GM10248 (cell line): ENCODE results near the gene KCND3.

ENCODE experiments used
- CTCF ChIA-PET: fragments of 300-600 bp; sonication (Branson Sonifier 250); formaldehyde crosslinking; extraction: SDS; loops from one replicate; lab custom pipeline; 2021; ENCODE audit warnings: antibody characterized with exemption; lab: Yijun Ruan, JAX
- POLR2A ChIA-PET: fragments of 350-650 bp; sonication (Branson Sonifier 250); formaldehyde crosslinking; extraction: SDS; loops from one replicate; lab custom pipeline; 2020; ENCODE audit warnings: antibody characterized with exemption; lab: Yijun Ruan, JAX
- DNase-seq: peaks from one replicate; pipeline ENCODE4 v3.0.0; 2012; ENCODE audit errors: extremely low spot score
- TF ChIP-seq, protein P1 (sequence below): IDR thresholded peaks from 2 replicates; pipeline ENCODE4 v1.5.1; 2012; ENCODE audit warnings: mild to moderate bottlenecking, low read depth; ENCODE audit errors: extremely low read depth, missing control alignments, control extremely low read depth

The KCND3 gene

DNA sequence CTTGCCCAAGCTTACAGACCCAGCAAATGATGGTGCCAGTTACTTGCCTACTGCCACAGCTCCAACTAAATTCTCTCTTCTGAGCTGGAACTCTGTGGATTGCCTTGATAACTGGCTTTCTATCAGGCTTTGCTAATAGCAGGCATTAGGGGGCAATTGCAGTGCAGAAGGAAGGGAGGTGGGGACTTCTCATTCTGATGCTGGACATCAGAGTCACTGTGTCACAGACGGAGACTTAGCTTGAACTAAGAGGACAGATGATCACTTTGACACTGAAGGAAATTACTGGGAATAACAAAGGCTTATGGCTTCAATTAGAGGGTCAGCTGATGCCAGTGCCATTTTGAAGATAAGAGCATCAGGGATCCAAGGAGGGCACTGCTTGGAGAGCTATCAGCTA, 119.3 kb downstream of the KCND3 start:
- POLR2A ChIA-PET, result no interaction called here
- CTCF ChIA-PET, result interaction anchor here (0.9 kb wide), 1 partner anchor 16 kb away, joined by 3 read pairs; no protein-coding TSS in a partner anchor
- no peak for DNase-seq
- TF ChIP-seq, protein P1, sequence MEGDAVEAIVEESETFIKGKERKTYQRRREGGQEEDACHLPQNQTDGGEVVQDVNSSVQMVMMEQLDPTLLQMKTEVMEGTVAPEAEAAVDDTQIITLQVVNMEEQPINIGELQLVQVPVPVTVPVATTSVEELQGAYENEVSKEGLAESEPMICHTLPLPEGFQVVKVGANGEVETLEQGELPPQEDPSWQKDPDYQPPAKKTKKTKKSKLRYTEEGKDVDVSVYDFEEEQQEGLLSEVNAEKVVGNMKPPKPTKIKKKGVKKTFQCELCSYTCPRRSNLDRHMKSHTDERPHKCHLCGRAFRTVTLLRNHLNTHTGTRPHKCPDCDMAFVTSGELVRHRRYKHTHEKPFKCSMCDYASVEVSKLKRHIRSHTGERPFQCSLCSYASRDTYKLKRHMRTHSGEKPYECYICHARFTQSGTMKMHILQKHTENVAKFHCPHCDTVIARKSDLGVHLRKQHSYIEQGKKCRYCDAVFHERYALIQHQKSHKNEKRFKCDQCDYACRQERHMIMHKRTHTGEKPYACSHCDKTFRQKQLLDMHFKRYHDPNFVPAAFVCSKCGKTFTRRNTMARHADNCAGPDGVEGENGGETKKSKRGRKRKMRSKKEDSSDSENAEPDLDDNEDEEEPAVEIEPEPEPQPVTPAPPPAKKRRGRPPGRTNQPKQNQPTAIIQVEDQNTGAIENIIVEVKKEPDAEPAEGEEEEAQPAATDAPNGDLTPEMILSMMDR, result no peak

DNA sequence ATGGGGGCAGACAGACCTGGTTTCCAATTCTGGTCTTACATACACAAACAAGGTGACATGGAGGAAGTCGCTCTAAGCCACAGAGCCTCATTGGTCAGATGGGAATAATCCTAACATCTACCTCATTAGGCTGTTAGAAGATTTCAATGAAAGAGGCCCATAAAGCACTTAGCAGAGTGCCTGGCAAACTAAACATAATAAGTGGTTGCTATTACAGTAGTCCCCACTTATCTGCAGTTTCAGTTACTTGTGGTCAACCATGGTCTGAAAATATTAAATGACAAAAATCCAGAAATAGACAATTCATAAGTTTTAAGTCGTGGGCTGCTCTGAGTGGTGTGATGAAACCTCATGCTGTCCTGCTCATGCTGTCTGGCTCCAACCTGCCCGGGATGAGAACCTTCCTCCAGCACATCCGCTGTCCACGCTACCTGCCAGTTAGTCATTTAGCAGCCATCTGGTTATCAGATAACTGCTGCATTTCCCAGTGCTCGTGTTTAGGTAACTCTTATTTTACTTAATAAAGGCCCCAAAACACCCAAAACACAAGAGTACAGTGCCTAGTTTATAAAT, 121.5 kb downstream of the KCND3 start:
- CTCF ChIA-PET, result no interaction called here
- POLR2A ChIA-PET, result no interaction called here
- TF ChIP-seq, protein P1, result no peak
- no peak for DNase-seq

DNA sequence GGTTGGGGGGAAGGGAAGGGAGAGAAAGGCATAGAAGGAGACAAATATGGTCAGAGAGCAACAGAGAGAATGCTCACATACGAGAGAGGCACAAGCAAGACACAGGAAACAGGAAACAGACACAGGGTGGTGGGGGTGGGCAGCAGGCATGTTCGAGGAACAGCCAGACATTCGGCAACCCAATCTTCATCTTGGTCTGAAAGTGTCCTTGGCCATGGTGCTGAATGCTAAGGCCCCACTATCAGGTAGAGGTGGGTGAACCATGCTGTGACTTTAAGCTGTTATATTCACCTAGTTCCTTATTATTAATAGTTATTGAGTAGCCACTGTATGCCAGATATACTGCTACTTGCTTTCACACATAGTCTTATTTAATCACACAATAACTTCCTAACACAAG, 124.6 kb downstream of the KCND3 start:
- DNase-seq, result no peak
- TF ChIP-seq, protein P1, result no peak
- ChIA-PET POLR2A (no interaction called here), CTCF (no interaction called here)

DNA sequence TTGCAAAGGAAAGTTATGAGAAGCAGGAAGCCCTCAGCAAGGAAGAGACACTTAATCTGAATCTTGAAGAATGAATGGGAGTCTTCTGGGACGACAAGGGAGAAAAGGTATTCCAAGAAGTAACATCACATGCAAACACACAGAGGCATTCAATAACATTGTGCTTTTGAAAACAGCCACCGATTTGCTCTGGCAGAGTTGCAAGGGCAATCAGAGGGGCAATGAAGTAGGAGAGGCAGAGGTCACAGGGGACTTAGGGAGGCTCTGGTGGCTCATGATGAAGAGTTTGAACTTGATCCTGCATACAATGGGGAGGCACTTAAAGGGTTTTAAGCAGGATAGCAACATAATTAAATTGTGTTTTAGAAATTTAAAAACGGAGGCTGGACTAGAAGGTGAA, 126.1 kb downstream of the KCND3 start:
- ChIA-PET POLR2A (no interaction called here), CTCF (no interaction called here)
- TF ChIP-seq, protein P1, result no peak
- no peak for DNase-seq

DNA sequence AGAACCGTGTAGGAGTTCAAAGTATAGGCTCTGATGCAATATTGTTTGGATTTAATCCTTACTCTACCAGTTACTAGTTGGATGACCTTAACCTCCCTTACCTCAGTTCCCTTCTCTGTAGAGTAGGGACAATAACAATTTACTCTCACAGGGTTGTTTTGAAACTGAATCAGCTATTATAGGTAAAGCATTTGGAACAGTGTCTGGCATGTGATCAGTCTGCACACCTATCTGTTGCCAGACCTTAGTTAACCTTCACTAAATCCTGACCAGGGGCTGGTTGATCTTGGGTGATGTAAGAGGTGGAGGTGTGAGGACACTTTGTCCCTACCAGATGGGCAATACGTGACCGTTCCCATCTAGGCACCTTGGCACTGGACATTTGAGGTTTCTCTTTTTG, 126.9 kb downstream of the KCND3 start:
- ChIA-PET POLR2A (no interaction called here), CTCF (no interaction called here)
- TF ChIP-seq, protein P1, result no peak
- no peak for DNase-seq

DNA sequence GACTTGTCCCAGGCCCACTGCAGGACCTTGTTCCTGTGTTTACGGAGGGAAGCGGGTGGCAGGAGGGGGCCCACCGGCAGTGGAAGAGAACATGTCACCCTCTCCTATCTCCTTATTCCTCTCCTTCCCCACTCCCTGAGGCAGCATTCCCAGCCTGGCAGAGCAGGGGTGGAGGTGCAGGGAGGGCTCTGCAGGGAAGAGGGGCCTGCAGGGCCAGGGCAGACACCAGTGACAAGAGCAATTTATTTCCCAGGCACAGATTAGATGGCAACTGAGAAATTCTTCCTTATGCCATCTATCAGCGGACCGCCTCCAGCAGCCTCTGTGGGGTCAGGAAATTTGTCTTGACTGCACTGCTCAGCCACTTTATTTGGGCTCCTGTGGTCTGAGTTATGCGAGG, 127.9 kb downstream of the KCND3 start:
- no peak for DNase-seq
- TF ChIP-seq, protein P1, result no peak
- ChIA-PET CTCF (no interaction called here), POLR2A (no interaction called here)
